Activated T-helper 2 cell treated with anti-CD3 and anti-CD28 coated beads, Interferon-gamma antibody, Interleukin-2, Interleukin-4, amounts not matched to agents 10 μg/mL and 5 μg/mL and 100 μg/mL, durations not matched to agents 14 hours and 24 hours and 36 hours (primary cell): ENCODE results near the gene LPP. TPM values are rescaled to one million over a fixed set of nuclear protein-coding genes. Genes with fewer than 3 reads are reported as not detected.

ENCODE experiments used
- DNase-seq: peaks from one replicate; pipeline ENCODE4 v3.0.0; 2021; ENCODE audit warnings: low spot score
- H3K27ac Mint-ChIP-seq: one replicate; pipeline ENCODE4 v1.8.0; 2021; ENCODE audit warnings: mixed read lengths
- H3K27me3 Mint-ChIP-seq: one replicate; pipeline ENCODE4 v1.8.0; 2021; ENCODE audit warnings: low read depth, mixed read lengths
- H3K36me3 Mint-ChIP-seq: one replicate; pipeline ENCODE4 v1.8.0; 2021; ENCODE audit warnings: low read depth, mixed read lengths
- H3K4me1 Mint-ChIP-seq: one replicate; pipeline ENCODE4 v1.8.0; 2021; ENCODE audit warnings: low read depth, mixed read lengths
- H3K4me3 Mint-ChIP-seq: one replicate; pipeline ENCODE4 v1.8.0; 2021; ENCODE audit warnings: low read depth, mild to moderate bottlenecking, moderate library complexity, mixed read lengths
- H3K9me3 Mint-ChIP-seq: one replicate; pipeline ENCODE4 v1.8.0; 2021; ENCODE audit warnings: mixed read lengths
- intact Hi-C: fragments of 100-400 bp; cut with micrococcal nuclease; formaldehyde crosslinking; loops from one replicate; pipeline ENCODE4 v1.15.1; 2023
- total RNA-seq: library from RNA; stranded (reverse); gene quantifications from 2 replicates; pipeline ENCODE4 v1.2.3, GENCODE V29; 2022

Gene LPP
- total RNA-seq, 1 donor from 2014 or later: 54.5 TPM

DNA sequence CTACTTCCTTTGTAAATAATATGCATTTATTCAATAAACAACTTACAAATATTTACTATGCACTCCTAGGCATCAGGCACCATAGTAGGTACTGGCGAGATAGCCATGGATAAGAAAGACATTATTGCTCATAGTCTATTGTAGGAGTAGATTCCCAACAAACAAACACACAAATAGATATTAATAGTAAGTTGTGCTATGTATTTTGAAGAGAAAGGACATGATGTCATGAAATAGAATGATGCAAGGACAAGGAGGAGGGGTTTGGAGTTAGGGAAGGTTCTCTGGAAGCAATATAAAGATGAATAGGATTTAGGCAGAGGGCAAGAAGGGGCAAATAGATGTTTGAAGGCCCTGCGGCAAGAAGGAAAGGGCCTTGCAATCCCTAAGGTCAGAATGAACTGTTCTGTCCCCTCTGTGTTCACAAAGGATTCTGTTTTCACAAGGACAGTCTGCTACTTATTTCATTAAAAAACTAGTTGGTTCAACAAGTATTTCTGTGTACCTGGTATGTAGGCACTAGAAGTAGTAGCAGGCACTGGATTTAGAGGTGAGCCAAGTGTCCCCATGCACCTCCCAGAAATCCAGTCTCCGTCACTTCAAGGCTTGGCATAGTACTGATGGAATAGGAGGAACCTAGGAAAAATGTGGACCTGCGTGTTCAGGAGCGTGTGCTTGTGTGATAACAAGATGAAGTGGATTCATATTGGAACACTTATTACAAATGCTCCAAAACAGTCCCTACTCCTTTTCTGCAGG, 786.0 kb downstream of the LPP start:
- no peak overlapping the region for H3K27ac Mint-ChIP-seq
- H3K4me1 Mint-ChIP-seq: peaks cover 13% of the 10 kb centered on the region
- intact Hi-C loops: no loop called here
- H3K9me3 Mint-ChIP-seq: no peaks in the 10 kb centered on the region
- H3K36me3 Mint-ChIP-seq: no peaks in the 10 kb centered on the region
- H3K4me3 Mint-ChIP-seq: no peak overlapping the region
- no peak for DNase-seq
- peaks cover 29% of the 10 kb centered on the region for H3K27me3 Mint-ChIP-seq
